ENCODE results near the gene BCL7C.
"Not testable (repeated sequence)": the region's sequence is repeated elsewhere in the genome, so short reads cannot be mapped to it uniquely, and the experiment has no call there.

BCL7C gene

DNA sequence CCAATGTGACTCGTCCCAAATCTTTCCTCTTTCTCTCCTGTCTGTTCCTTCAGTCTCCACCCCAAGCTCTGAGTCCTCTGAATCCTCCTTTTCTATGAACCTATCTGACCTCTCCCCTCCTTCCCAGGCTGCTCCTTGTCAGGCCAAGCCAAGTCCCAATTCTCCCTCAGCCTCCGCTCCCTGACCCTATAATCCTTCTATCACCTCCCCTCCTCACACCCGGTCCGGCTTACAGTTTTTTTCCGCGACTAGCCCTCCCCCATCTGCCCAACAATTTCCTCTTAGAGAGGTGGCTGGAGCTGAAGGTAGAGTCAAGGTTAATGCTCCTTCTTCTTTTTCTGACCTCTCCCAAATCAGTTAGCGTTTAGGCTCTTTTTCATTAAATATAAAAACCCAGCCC, 33.1 kb downstream of the BCL7C start:
- not testable (repeated sequence) for DNase-seq

- no peak for DNase-seq
Measured at GRCh38 chr16:30858829-30859423, 35.0 kb downstream of the BCL7C start.

DNA sequence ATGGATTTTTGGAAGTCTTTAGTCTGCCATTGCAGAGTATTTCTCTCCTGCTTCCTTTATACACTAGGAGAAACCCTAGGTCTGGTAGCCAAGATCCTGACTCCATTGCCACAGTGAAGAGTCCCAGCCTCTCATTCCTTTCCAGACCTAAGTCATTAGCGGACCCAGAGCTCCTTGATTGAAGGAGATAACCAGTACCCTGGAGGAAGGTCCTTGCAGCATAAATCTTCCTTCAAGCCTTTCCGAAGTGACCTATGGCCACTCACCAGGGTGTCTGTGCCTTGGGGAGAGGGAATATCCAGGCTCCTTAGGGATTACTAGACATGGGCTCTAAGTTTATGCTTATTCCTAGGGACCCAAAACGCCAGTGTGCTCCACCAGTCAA, 35.8 kb downstream of the BCL7C start:
- DNase-seq = no peak

DNA sequence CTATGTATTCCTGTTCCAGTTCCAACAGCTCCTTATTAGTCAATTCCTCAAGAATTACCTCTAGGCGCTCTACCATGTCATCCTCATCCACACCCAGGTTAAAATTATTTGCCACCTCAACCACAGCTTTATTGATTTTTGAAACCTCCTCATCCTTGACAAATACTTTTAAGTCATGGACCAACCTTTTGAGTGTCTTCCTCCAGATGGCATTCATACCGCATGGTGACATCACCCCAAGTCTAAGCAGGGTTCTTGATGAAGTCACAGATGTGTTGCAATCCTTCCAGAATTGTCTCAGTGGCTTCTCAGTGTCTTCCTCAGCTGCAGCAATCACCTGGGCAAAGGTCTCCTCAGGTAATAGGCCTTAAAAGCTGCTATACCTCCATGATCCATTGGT, 40.1 kb downstream of the BCL7C start:
- DNase-seq = no peak

- DNase-seq = no peak
Measured at GRCh38 chr16:30850246-30850645, 43.6 kb downstream of the BCL7C start.

DNA sequence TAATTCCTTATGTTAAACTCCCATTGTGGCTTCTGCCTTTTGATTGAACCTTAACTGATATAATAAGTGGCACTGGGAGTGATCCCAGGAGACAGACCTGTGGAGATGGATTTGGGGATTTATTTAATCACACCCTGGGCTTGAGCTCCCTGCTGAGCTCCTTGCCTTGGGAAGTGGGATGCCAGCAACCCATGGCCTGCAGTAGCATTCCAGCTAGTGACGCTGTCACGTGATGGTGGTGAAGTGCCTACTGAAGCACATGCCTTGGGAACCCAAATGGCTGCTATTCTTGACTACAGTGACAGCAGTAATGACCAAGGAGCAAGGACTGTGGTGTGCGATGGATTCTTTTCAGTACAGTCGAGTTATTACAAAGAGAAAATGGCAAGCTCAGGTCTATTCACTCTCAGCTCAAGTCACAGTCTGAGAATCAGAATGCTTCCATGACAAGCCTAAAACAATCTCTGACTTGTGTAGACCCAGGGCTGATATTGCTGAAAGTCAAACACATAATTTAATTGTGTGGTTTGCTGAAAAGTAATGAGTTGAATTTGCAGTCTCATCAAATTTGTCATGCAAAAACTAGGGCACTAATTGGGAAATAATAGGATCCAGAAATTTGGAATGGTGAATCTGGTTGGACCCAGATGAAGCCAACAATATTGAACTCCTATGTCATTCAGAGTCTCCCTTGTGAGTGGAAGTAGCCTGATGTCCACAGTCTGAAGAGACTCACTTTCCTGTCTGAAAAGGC, 47.1 kb downstream of the BCL7C start:
- DNase-seq = no peak

- DNase-seq = peak; percentile 74
Measured at GRCh38 chr16:30844671-30845449, 49.0 kb downstream of the BCL7C start.

GRCh38 chr16:30844346-30844670, 49.6 kb downstream of the BCL7C start:
- DNase-seq = no peak

GRCh38 chr16:30843501-30843900, 50.4 kb downstream of the BCL7C start:
- DNase-seq = no peak

GRCh38 chr16:30842971-30843370, 50.9 kb downstream of the BCL7C start:
- no peak for DNase-seq

DNA sequence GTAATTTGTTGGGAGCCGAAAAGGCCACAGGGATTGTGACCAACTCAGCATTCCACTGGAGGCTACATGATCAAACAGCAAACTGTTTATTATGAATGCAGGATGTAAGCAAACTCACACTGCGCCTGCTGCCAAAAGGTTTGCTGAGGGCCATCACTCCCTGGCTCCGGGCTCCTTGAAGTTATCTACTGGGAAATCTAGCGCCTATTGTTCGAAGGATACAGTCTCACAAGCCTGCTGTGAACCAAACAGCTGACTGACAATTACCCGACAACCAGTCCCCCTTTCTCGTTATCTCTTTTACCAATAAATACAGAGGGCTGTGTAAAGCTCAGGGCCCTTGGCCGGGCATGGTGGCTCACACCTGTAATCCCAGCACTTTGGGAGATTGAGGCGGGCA, 52.5 kb downstream of the BCL7C start:
- no peak for DNase-seq

DNA sequence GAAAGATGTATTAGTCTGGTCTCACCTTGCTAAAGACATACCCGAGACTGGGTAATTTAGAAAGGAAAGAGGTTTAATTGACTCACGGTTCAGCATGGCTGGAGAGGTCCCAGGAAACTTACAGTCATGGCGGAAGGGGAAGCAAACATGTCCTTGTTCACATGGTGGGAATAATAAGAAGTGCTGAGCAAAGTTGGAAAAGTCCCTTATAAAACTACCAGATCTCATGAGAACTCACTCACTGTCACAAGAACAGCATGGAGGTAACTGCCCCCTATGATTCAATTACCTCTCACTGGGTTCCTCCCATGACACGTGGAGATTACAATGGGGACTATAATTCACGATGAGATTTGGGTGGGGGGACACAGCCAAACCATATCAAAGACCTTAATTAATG, 53.3 kb downstream of the BCL7C start:
- no peak for DNase-seq

DNA sequence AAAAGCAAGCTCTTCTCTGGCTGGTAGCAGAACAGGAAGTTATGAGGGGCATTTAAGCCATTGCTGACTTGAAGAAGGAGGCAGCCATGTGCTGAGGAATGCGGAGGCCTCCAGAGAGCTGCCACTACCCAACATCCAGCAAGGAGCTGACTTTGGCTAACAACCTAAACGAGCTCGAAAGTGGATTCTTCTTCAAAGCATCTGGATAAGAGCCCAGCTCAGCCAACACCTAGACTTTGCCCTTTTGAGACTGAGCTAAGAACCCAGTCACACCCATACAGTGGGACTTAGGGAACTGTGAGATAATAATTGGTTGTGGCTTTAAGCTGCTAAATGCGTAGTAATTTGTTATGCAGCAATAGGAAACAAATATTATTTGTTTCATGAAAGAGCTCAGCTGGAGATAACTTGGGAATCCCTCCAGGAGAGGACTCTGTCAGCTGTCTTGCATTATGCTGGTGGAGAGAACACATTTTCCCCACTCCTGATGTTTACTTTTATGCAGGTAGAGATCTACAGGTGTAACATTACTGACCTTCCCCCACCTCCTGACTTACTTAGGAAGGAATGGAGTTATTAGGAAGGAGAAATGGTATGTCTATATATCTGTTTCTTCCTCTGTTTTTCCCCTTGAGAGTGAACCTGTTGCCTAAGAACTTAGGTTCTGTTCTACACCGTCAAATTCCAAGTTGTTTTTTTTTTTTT, 54.2 kb downstream of the BCL7C start:
- no peak for DNase-seq

- DNase-seq = no peak
Measured at GRCh38 chr16:30838876-30839471, 54.9 kb downstream of the BCL7C start.

DNA sequence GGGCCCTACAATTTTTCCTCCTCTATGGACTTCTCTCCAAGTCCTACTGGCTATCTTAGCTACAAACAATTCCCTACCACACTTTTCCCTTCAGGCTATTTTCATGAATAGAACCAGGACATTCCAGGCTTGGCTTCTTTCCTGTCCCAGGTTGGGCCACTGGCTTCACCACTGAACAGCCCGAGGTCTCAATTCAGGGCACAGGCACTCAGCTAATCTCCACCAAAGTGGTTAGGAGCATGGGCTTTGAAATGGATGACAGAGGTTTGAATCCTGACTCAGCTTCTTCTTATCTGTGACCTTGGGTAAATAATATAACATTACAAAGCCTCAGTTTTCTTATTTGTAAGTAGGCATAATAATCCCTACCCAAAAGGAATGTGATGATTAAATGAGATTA, 56.0 kb downstream of the BCL7C start:
- DNase-seq = no peak
